Hematopoietic multipotent progenitor cell treated with erythropoietin and hydrocortisone succinate and interleukin-3 and kit ligand, for 8 days (in vitro differentiated cells): ENCODE data around the gene SAP25.
"Not testable (repeated sequence)": the region's sequence is repeated elsewhere in the genome, so short reads cannot be mapped to it uniquely, and the experiment has no call there.

Experiments
- DNase-seq: peaks from one replicate; pipeline ENCODE4 v3.0.0-alpha.2; 2015

The SAP25 gene

DNA sequence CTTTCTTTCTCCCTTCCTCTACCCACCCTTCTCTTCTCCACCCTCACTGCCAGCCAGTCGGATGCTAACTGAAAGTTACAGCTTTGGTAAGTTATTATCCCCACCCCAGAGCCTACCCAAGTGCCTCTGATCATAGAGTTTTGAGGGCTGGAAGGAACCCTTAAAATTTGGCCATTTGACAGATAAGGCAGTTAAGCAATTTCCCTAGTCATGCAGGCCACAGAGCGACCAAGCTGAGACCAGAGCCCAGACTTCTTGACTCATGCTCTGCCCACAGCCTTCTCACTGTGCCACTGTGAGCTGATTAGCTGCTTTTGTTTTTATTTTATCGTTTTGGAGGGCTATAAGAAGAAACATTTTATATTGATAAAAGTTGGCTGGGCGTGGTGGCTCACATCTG lies 17.2 kb downstream of the SAP25 start:
- peak; percentile 95 for DNase-seq

DNA sequence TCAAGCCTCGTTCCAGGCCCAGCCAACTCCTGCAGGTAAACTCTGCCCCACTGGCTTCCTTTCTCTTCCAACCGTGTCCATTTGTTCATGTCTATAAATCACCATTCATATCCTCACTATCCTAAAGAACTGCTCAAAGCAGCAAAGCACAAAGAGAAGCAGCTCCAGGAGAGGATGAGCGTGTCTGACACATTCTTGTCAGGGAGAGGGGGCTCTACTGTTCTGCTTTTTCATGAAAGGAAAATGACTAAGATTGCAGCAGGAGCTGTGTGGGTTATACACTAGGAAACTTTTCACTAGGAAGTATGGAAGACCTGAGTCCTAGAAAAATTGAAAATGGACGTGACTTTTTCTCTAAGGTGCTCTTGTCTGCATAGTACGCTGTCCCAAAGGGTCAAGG lies 18.0 kb downstream of the SAP25 start:
- DNase-seq, result no peak

DNA sequence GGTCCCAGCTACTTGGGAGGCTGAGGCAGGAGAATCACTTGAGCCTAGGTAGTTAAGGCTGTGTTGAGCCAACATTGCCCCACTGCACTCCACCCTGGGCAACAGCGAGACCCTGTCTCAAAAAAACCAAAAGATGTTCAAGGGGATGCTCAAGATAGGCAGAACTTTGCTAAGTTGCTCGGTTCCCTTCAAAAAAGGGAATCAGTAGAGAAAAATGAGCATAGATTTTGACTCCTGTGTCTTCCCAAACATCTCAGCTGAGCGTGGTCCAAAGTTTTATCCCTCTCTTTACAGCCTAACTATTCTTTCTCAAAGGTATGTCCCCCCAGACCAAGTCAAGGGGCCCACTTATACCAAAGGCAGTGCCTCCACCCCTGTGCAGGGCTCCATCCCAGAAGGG lies 20.7 kb downstream of the SAP25 start:
- no peak for DNase-seq

DNA sequence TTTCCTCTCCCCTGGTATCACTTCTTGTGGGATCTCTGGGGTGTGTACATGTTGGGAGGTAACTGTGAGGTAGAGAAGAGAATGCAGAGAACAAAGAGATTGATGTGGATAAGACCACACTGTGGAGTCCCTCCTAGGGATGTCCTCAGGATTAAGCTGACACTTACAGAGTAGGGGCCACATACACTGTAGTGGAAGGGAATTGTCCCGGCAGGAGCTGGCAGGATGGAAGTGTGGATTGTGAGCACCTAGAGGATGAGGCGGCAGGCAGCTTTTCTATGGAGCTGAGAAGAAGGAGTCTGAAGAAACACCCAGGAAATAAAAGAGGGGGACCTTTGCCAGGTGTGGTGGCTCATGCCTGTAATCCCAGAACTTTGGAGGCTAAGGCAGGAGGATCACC lies 21.2 kb downstream of the SAP25 start:
- no peak for DNase-seq

DNA sequence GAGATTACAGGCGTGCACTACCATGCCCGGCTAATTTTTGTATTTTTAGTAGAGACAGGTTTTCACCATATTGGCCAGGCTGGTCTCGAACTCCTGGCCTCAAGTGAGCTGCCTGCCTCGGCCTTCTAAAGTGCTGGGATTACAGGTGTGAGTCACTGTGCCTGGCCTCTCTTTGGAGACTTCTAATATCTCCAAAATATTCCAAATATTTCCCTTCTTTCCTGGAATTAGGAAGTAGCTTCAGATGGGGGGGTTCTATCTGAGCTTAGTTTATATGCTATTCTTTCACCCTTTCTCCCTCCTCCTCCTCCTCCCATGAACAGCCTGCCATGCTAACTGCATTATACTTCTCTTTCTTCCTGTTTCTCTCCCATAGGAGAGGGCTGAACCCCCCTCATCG lies 25.3 kb downstream of the SAP25 start:
- DNase-seq, result not testable (repeated sequence)

DNA sequence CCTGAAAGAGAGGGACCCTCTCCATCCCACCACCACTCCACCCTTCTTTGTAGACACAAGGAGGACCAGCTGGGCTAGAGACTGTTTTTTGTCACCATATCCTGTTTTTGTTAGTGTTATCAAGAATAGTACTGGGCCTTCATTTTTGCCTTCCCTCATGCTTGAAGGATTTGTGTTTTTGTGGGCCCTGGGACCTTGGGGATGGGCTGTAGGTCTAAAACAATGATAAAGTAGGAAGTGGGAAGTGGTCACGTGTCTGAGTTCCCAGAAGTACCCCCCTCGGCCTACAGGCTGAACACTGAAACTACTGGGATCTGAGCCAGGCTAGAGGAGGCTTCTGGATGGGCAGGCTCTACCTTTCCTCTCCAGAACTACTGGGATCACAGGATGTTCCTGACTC lies 25.8 kb downstream of the SAP25 start:
- DNase-seq, result peak; percentile 44

DNA sequence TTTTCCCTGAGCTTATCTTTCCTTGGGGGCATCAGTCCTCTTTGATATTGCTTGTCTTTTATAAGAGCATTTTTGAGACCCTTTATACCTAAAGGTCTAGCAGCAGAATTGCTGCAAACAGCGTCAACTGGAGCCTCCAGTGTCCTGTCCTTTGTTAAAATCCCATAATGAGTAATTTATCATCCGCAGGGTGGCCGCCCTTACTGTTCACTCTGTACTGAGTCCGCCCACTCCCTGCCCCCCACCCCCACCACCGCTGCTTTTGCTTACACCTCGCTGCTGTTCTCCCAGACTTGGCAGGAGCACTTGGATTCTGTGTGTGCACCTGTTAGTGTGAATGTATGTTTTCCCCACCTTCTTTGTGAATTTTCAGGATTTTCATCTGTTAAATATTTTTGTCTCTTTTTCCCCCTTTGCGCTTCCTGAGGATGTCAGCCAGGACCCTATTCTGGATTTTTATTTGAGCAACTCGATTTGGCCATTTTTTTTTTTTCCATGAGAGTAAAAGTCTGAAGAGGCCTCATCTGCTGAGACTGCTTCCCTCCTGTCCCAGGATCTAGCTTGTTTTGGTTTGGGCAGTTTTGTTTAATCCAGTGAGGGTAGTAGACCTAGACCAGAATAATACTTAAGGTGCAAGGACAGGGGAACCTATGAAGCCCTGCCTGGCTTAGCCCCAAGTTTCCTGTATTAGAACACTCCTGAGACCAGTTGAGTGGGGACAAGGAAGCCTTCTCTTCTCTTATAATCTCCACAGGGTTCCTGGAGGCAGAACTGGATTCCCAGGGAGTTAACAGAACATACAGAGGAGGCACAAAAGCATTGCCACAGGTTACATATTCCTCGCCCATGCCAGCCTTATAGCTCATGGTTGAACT lies 26.5 kb downstream of the SAP25 start:
- no peak for DNase-seq

DNA sequence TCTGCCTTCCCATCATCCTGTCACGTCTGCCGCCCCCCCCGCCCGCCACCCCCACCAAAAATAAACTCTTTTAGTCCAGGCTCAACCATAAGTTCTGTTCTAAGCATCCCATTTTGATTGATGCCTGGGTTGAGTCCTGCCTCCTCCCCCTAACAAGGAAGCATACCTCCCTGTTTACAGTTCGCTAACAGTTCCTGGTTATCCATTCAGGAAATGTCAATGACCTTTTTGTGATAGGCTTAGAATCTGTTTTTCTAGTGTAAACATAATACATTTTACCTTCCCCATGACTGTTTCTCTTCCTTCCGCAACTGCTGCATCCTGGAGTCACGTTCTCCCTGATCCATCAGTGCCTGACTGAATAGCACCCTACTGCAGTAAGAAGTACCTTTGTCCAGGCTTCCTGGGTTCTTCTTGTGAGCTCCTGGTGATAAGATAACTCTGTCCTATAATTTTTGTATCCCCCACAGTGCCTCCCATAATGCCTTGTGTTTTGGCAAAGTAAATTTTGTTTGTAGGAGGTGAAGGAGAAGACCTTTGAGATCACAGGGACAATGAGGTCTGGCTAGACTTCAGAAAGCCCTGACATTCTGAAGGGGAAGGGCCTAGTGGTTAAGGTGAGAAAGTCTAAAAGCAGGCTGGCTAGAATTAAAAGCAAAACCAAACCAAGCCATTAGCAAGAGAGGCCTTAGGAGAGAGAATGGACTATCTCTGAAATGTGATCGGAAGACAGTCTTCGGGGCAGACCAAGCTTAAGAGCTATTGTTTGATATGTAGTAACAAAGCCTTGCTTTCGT lies 27.4 kb downstream of the SAP25 start:
- no peak for DNase-seq

DNA sequence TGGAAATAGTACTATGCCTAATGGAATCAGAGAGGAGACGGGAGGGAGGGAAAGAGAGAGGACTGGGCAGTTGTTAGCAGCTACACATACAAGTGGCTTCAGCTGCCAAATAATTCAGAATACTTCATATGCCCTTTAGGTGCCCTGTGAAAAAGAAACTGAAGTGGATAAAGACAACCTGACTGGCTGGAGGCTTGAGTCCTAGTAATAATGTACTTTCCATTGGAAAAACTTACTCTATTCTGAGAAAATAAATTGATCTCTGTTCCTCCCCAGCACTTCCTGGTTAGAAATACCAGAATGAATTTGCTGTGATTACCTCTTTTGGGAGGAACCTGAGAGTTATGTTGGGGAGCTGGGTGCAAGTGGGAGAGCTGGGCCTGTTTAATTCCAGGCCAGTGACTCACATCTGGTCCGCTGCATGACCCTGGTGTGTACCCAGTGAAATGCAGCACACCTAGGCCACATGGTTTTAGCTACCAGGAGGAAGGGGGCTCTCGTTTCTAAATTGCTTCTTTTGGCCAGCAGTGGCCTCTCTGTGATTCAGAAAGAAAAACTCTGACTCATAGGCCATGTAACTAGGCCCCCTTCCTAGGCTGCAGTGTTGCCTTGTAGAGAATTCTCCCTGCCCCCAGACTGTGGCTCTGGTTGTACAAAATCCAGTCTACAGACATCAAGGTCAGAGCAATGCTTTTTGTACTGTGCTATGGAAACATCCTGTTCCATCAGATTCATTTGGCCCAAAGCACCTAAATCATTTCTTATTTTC lies 28.2 kb downstream of the SAP25 start:
- DNase-seq, result no peak

DNA sequence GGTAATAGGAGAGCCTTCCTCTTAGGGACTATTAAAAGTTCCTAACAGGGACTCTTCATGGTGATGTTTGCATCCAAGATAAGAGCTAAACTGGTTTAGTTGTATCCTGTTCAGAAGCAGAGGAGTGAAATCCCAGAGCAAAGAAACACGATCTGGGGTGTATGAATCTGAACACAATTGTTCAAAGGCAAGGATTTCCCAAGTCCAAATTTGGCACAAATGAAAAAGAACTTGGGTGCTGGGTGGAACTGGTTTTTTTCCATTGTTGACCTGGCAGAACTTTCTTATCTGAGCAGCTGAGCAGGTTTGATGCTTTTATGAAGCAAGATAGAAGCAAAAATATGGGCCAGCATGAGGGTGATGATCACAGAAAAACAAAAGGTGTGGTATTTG lies 28.7 kb downstream of the SAP25 start:
- no peak for DNase-seq

DNA sequence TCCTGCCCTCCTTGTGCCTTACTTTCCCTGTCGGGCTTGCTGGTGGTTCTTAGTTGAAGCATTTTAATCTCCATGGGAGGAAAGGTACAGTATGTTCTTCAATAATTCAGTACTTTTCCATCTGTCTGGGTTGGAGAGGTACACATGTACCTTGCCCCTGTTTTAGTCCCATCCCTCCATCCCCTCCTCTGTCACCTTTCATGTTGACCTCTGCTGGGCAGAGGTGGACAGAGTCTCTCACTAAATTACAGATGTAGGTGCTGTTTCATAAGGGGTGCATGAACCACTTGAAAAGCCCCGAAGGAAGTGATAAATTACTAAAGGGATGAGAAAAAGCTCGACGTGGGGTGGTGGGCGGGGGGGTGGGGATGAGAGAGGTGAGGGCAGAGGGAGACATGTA lies 29.3 kb downstream of the SAP25 start:
- no peak for DNase-seq

DNA sequence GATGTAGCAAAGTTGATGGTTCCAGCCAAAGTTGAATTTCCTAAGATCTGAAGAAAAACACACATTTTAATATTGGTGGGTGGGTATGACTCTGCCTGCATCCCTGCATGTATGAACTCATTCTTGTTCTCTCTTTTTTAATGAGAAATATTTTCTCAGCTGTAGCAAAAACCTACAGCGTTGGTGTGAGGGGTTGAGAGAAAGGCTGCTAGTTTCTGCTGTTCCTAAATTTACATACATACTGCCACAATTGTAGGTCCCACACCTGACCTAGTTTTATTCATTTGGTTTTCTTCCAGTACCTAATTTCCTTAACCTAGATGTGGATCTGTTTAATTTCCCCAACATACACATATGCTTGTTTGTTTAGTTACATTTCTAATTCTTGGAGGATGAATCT lies 30.1 kb downstream of the SAP25 start:
- no peak for DNase-seq

DNA sequence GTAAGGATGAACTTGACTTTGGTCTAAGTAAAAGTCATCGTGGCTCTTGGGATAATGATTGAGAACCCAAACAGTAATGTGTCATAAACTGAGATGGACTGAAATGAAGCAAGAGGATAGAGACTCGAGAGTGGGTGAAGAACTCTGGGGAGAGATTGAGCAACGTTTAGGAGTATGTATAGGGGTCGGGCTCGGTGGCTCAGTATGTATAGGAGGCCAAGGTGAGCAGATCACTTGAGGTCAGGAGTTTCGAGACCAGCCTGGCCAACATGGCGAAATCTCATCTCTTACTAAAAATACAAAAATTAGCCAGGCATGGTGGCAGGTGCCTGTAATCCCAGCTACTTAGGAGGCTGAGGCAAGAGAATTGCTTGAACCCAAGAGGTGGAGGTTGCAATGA lies 32.4 kb downstream of the SAP25 start:
- DNase-seq, result not testable (repeated sequence)

DNA sequence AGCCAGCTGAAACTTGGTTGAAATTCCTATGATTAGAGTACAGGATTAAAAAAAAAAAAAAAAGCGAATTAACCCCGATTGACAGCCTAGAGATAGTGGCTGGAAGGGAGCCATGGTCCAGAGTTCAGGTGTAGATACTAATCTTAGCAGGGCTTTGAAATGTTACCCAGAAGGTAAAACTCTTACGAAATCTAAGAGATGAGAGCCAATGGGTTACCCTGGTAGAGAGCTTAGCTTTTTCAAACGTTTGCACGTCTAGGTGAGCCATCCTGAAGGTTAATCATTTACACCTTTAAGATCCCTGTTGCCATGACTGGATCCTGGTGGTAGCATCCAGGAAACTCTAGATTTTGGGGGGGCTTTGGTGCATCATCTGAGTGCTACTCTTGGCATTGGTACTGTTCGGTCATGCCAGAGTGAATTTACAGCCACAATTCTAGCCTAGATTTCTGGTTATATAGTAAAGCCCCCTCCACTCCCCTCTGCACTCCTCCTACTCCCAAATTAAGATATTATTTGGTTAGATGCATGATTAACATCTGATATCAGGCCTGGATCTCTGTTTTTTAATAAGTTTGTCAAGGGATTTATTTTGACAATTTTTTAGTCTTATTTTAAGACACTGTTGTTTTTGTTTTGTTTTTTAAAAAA lies 33.5 kb downstream of the SAP25 start:
- no peak for DNase-seq

DNA sequence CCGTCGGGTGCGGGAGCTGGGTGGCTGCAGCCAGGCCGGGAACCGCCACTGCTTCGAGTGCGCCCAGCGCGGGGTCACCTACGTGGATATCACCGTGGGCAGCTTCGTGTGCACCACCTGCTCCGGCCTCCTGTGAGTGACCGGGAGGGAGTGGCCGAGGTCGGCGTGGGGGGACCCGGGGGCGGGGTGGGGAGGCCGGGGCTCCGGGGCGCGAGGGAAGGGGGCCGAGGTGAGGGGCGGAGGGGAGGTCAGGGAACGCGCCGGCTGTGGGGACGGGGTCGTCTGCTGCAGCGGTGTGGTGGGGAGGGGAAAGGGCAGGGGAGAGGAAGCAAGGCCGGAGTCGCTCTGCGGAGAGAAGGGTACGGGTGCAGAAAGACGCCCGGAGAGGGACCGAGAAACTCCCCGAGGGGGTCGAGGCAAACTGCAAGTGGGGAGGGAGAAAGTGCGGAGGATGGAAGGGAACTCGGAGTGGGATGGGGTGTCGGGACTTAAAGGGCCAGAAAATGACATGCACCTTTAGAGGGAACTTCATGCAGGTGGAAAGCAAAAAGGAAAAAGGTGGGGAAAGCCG lies 34.2 kb downstream of the SAP25 start:
- no peak for DNase-seq

DNA sequence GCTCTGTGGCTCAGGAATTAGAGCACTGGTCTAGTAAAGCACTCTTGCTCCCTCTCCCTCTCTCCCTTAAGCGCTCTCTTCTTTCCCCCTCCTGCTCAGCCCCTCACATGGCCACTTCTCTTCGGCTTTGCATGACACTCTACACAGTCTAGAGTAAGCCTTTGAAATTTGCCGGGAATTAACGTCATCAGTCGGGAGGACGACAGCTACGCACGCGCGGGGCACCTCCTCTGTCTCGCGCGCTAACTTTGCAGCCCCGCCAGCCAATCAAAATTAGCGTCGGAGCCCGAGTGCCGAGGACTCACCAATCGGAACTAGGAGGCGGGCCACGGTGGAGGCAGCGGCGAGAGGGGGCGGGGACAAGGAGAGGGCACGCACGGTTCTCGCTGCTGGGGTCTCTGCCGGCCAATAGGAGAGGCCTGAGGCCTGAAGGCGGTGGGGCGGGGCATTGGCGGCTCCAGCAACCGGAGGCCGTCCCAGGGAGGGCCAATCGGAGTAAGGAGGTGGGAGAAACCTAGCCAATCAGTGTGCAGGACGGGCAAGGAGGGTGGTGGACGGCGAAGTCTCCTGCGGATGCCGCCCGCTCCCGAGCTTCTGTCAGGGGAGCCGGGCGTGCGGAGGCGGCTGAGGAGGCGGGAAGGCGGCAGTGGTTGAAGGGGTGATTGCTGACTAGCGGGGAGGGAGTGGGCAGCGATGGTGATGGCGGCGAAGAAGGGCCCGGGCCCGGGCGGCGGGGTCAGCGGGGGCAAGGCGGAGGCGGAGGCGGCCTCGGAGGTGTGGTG lies 34.9 kb downstream of the SAP25 start, which contains the start of gene AGFG2:
Gene AGFG2 (plus strand): TSS at position 550 of the 782 bp plus-strand sequence. CDS start 144 bp downstream, at position 694.
- DNase-seq, result peak; percentile 100

DNA sequence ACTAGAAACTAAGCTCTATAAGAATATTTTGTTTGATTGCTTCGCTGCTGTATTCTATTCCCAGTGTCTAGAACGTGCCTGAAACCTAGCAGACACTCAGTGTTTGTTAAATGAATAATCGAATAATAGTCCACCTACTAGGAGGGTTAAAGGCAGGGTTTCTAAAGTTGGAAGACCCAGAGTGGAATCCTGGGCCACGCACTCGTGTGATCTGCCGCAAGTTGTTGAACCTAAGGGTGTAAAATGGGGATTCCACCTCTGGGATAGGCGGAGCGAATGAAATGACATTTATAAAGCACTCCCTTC lies 35.4 kb downstream of the SAP25 start:
- no peak for DNase-seq

DNA sequence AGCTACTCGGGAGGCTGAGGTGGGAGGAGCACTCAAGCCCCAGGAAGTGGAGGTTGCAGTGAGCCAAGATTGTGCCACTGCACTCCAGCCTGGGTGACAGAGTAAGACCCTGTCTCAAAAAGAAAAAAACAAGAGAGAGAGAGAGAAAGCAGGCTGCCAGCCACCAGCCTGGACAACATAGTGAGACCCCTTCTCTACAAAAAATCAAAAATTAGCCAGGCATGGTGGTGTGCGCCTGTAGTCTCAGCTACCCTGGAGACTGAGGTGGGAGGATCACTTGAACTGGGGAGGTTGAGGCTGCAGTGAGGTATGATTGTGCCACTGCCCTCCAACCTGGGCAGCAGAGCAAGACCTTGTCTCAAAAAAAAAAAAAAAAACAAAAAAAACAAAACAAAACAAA lies 37.0 kb downstream of the SAP25 start:
- DNase-seq, result not testable (repeated sequence)

DNA sequence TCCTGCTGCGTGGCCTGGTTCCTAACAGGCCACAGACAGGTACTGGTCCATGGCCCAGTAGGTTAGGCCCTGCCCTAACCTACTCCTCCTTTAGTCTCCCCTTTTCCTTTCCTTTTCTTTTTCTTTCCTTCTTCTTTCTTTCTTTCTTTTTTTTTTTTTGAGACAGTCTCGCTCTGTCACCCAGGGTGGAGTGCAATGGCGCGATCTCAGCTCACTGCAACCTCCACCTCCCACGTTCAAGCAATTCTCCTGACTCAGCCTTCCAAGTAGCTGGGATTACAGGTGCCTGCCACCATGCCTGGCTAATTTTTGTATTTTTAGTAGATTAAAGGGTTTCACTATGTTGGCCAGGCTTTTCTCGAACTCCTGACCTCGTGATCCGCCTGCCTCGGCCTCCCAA lies 37.7 kb downstream of the SAP25 start:
- DNase-seq, result not testable (repeated sequence)

DNA sequence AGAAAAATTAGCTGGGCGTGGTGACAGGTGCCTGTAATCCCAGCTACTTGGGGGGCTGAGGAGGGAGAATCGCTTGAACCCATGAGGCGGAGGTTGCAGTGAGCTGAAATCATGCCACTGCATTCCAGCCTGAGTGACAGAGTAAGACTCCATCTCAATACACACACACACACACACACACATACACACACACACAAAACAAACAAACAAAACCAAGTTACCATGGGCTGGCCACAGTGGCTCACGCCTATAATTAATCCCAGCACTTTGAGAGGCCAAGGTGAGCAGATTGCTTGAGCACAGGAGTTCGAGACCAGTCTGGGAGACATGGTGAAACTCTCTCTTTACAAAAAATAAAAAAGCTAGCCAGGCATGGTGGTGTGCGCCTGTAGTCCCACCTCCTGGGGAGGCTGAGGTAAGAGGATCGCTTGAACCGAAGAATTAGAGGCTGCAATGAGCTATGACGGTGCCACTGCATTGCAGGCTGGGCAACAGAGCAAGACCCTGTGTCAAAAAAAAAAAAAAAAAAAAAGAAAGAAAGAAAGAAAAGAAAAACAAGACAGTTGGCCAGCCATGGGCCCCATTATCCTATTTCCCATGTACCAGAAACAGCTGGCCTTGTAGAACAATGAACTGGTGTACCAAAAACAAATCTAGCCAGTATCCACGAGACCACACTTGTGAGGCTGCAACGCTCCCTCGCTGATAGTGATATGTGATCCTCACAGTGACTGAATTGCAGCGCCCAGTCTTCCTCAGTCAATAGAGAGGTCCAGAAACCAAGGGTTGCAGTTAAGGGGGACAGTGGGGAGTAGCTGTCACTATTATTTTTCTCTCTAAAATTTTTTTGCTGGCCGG lies 41.3 kb downstream of the SAP25 start:
- DNase-seq, result peak; percentile 88
